ENCODE data around the gene MIDN.
A peak's percentile ranks its signal among the peaks of the same experiment; 100 is the strongest.
"Not testable (repeated sequence)": the region's sequence is repeated elsewhere in the genome, so short reads cannot be mapped to it uniquely, and the experiment has no call there.

MIDN gene

GRCh38 chr19:1241417-1242095, 6.8 kb upstream of the MIDN start, which contains the start of gene ATP5F1D:
Gene ATP5F1D, plus strand, starts transcription at chr19:1241751. Its CDS starts 100 bp downstream, at chr19:1241851.
- H3K4me1 ChIP-seq (ENCODE audit: control insufficient read depth in 1 of 2, insufficient read depth in 1 of 2, low read depth in 1 of 2, low read length in 1 of 2): peaks cover 52 to 63% of the 10 kb centered on the region in 2 experiments

GRCh38 chr19:1243768-1244692, 4.4 kb upstream of the MIDN start:
- no peaks in the 10 kb centered on the region for H3K36me3 ChIP-seq
- H3K27ac ChIP-seq: peak overlapping the region; percentile 85
- H3K9me3 ChIP-seq: no peaks in the 10 kb centered on the region
- H3K27me3 ChIP-seq: peaks cover 20% of the 10 kb centered on the region
- peak; percentile 90 for TF ChIP-seq CTCF (IDR thresholded peaks at IDR 0.05)
- H3K4me3 ChIP-seq (ENCODE audit: low read depth in 1 of 2, low read length in 1 of 2): peak overlapping the region; percentile 37 to 51
- H3K4me1 ChIP-seq (ENCODE audit: control insufficient read depth in 1 of 2, insufficient read depth in 1 of 2, low read depth in 1 of 2, low read length in 1 of 2): peaks cover 56 to 68% of the 10 kb centered on the region in 2 experiments

More at GRCh38 chr19:1241417-1242095, 6.8 kb upstream of the MIDN start, which contains the start of gene ATP5F1D:
- Histone ChIP-seq H3K4me3 (ENCODE audit: low read depth in 1 of 2, low read length in 1 of 2) (peak within 1 kb of the TSS; percentile 65 to 67), H3K36me3 (no peaks in the 10 kb centered on the region), H3K27me3 (peaks cover 44% of the 10 kb centered on the region), H3K9me3 (no peaks in the 10 kb centered on the region), H3K27ac (peak within 1 kb of the TSS; percentile 74)
- TF ChIP-seq CTCF (IDR thresholded peaks at IDR 0.05): peak; percentile 44

GRCh38 chr19:1244693-1245451, 3.5 kb upstream of the MIDN start:
- Histone ChIP-seq H3K4me3 (ENCODE audit: low read depth in 1 of 2, low read length in 1 of 2) (peak overlapping the region; percentile 37 to 51), H3K36me3 (peaks cover 3% of the 10 kb centered on the region), H3K27me3 (peaks cover 12% of the 10 kb centered on the region), H3K9me3 (no peaks in the 10 kb centered on the region), H3K4me1 (ENCODE audit: control insufficient read depth in 1 of 2, insufficient read depth in 1 of 2, low read depth in 1 of 2, low read length in 1 of 2) (peaks cover 56 to 67% of the 10 kb centered on the region in 2 experiments), H3K27ac (peak overlapping the region; percentile 85)
- TF ChIP-seq CTCF (IDR thresholded peaks at IDR 0.05): no peak

DNA sequence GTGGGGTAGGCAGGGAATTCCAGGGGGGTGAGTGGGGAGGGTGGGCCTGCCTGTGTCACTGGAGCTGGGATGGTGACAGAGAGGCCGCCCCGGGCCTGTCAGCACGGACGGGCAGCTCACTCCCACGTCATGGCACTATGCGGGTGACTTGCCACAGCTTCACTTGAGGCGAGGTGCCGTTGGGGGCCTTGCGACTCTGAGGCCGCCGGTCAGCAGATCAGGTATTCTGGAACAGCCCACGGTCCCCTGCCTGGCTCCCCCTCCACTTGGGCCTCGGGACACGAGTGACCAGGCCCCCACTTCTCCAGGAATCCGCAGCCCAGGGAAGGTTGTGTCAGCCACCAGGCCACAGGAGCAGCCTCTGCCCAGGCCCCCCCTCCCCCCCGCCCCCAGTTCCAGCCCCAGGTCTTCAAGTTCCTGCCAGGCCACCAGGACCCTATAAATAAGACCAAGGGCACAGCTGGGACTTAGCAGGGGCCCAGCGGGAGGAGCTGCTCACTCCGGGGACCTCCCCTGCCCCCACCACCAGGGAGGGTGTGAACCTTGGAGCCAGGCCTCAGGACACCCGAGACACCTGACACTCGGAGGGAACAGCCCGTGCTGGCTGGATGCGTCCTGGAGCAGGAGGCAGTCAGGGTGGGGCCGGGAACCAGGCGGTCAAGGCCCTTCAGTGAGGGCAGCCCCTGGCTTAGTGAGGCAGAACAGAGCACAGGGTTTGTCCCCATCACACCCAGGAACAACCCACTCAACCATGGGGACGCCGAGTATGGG, 2.7 kb upstream of the MIDN start:
- peak overlapping the region in 1 of 2 experiments; percentile 51 for H3K4me3 ChIP-seq (ENCODE audit: low read depth in 1 of 2, low read length in 1 of 2)

DNA sequence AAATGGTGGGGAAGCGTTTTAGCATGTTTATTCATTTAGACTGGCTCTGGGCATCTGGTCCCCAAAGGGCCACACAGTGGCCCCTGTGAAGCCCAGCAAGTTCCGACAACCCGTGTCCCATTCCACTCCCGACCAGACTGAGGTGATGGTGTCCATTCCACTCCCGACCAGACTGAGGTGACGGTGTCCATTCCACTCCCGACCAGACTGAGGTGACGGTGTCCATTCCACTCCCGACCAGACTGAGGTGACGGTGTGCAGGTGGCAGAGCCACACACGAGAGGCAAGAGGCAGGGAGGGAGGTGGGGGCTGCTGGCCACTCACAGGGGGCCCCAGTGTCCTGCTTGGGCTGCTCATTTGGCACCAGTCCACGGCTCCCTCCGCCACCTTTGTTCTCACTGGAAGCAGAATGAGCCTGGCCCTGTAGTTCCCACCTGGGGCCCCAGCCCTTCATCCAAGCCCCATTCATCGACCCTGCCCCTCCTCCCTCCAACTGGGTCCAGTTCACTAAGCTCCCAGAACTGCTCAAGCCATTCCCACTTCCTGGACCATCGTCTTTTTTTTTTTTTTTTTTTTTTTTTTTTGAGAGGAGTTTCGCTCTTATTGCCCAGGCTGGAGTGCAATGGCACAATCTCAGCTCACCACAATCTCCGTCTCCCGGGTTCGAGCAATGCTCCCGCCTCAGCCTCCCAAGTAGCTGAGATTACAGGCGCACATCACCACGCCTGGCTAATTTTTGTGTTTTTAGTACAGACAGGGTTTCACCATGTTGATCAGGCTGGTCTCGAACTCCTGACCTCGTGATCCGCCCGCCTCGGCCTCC, 1.9 kb upstream of the MIDN start:
- not testable (repeated sequence) for H3K27me3 ChIP-seq; H3K4me3 ChIP-seq (ENCODE audit: low read depth in 1 of 2, low read length in 1 of 2); H3K9me3 ChIP-seq
- H3K27ac ChIP-seq: peak overlapping the region; percentile 85
- H3K36me3 ChIP-seq: peaks cover 18% of the 10 kb centered on the region
- H3K4me1 ChIP-seq (ENCODE audit: control insufficient read depth in 1 of 2, insufficient read depth in 1 of 2, low read depth in 1 of 2, low read length in 1 of 2): peaks cover 43 to 51% of the 10 kb centered on the region in 2 experiments

More for the DNA sequence above, 2.7 kb upstream of the MIDN start:
- peaks cover 51 to 59% of the 10 kb centered on the region in 2 experiments for H3K4me1 ChIP-seq (ENCODE audit: control insufficient read depth in 1 of 2, insufficient read depth in 1 of 2, low read depth in 1 of 2, low read length in 1 of 2)
- no peaks in the 10 kb centered on the region for H3K9me3 ChIP-seq
- peaks cover 4% of the 10 kb centered on the region for H3K27me3 ChIP-seq
- peak overlapping the region; percentile 85 for H3K27ac ChIP-seq
- TF ChIP-seq CTCF (IDR thresholded peaks at IDR 0.05): no peak
- H3K36me3 ChIP-seq: peaks cover 10% of the 10 kb centered on the region

Measured in neutrophil (primary cell).